Panc1 (cell line): ENCODE data around the gene GAB3. TPM values are rescaled to one million over a fixed set of nuclear protein-coding genes. Genes with fewer than 3 reads are reported as not detected.
"Not testable (repeated sequence)": the region's sequence is repeated elsewhere in the genome, so short reads cannot be mapped to it uniquely, and the experiment has no call there.

ENCODE experiments used
- ATAC-seq: fragments of 200-7000 bp; cut with Tn5 transposase; 2 replicates; pipeline ENCODE4 v1.9.1; 2020; ENCODE audit warnings: mild to moderate bottlenecking, moderate library complexity
- BruUV-seq: library from RNA; stranded (reverse); fragments of 400-500 nt; replicated peaks from 2 replicates; lab custom pipeline; 2021; lab: Mats Ljungman, UMichigan
- CTCF ChIA-PET: fragments of 300-600 bp; sonication (Branson Sonifier 250); formaldehyde crosslinking; loops from one replicate; lab custom pipeline; 2022; ENCODE audit warnings: antibody characterized with exemption; lab: Charles Lee
- POLR2A ChIA-PET: fragments of 300-600 bp; sonication (Branson Sonifier 250); formaldehyde crosslinking; loops from one replicate; lab custom pipeline; 2022; ENCODE audit warnings: antibody characterized with exemption; lab: Charles Lee
- DNase-seq: peaks from one replicate; pipeline ENCODE4 v3.0.0-alpha.2; 2010; ENCODE audit warnings: low read depth, low spot score
- H3K27ac ChIP-seq: 2 replicates; pipeline ENCODE4 v1.5.1; 2011; ENCODE audit warnings: mild to moderate bottlenecking, low read length, inconsistent platforms
- H3K27me3 ChIP-seq: fragments of 200-500 bp; sonication (Bioruptor generic); 2 replicates; pipeline ENCODE4 v1.6.0; 2014; ENCODE audit warnings: low read length, inconsistent platforms; ENCODE audit not compliant: control insufficient read depth, insufficient read depth
- H3K36me3 ChIP-seq: fragments of 200-500 bp; sonication (Bioruptor generic); 2 replicates; pipeline ENCODE4 v1.5.1; 2014; ENCODE audit warnings: inconsistent platforms, mild to moderate bottlenecking, low read length, moderate library complexity; ENCODE audit not compliant: control insufficient read depth, insufficient read depth
- H3K4me1 ChIP-seq: 2 replicates; pipeline ENCODE4 v1.5.1; 2011; ENCODE audit warnings: inconsistent platforms, mild to moderate bottlenecking, low read length, moderate library complexity; ENCODE audit not compliant: control insufficient read depth, insufficient read depth
- H3K4me3 ChIP-seq, 2 experiments: 2 replicates each; pipeline ENCODE4 v1.5.1; 2011 to 2012; ENCODE audit warnings: low read depth in 2 of 2, low read length in 2 of 2, mild to moderate bottlenecking in 2 of 2, inconsistent platforms in 1 of 2, moderate library complexity in 1 of 2
- H3K9me3 ChIP-seq: fragments of 200-500 bp; sonication (Bioruptor generic); 2 replicates; pipeline ENCODE4 v1.5.1; 2014; ENCODE audit warnings: low read depth, mild to moderate bottlenecking, inconsistent platforms, low read length, moderate library complexity; ENCODE audit not compliant: control insufficient read depth, insufficient read depth
- CTCF ChIP-seq: fragments of 450-650 bp; IDR thresholded peaks from 2 replicates; pipeline ENCODE4 v1.5.1; 2017; ENCODE audit warnings: mild to moderate bottlenecking
- POLR2AphosphoS5 ChIP-seq: IDR thresholded peaks from 2 replicates; pipeline ENCODE4 v1.6.1; 2012; ENCODE audit warnings: mild to moderate bottlenecking, low read depth, low read length, moderate library complexity
- REST ChIP-seq, 2 experiments: IDR thresholded peaks; 2 replicates each; pipeline ENCODE4 v1.6.1; 2011 to 2012; ENCODE audit warnings: low read depth in 2 of 2, control low read depth in 1 of 2, low read length in 1 of 2, mild to moderate bottlenecking in 1 of 2, moderate library complexity in 1 of 2; ENCODE audit not compliant: insufficient read depth in 1 of 2
- SIN3A ChIP-seq: IDR thresholded peaks from 2 replicates; pipeline ENCODE4 v1.6.1; 2012; ENCODE audit warnings: low read depth, mild to moderate bottlenecking, low read length, moderate library complexity, borderline replicate concordance; ENCODE audit not compliant: insufficient read depth
- TCF7L2 ChIP-seq: IDR thresholded peaks from 2 replicates; pipeline ENCODE4 v1.6.1; 2011; ENCODE audit warnings: mild to moderate bottlenecking, low read depth, low read length, inconsistent platforms
- in situ Hi-C: cut with HindIII; loops from 2 replicates; pipeline ENCODE4 v1.10.0; 2016; ENCODE audit warnings: low sequenced_read_pairs, low pct_unique_long_range_greater_than_20kb
- intact Hi-C: fragments of 100-400 bp; cut with micrococcal nuclease; formaldehyde crosslinking; loops from one replicate; pipeline ENCODE4 v1.10.0; 2022; ENCODE audit not compliant: unreplicated experiment
- total RNA-seq: library from RNA; stranded (reverse); gene quantifications from one replicate; pipeline ENCODE4 v1.2.1, GENCODE V29; 2021; ENCODE audit not compliant: unreplicated experiment

GAB3 gene
- total RNA-seq, 1 experiment from 2014 or later, result 8.2 TPM

DNA sequence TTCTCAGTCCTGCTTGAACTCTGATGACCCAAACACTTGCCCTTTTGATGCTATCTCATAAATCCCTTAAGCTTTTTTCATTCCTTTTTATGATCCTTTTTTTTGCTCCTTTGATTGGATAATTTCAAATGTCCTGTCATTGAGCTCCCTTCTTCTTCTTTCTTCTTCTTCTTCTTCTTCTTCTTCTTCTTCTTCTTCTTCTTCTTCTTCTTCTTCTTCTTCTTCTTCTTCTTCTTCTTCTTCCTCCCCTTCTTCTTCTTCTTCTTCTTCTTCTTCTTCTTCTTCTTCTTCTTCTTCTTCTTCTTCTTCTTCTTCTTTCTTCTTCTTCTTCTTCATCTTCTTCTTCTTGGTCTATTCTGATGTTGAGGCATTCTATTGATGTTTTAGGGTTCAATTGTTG lies 78.8 kb downstream of the GAB3 start:
- in situ Hi-C loops, result loop anchor here (25.0 kb wide), 1 partner anchor 165 kb away; the partner anchor contains the start of gene SMIM9
- CTCF ChIA-PET, result interaction anchor here (0.6 kb wide), 1 partner anchor 127 kb away, joined by 3 read pairs; no protein-coding TSS in a partner anchor
- ATAC-seq, intact Hi-C loops, H3K9me3 ChIP-seq, H3K27ac ChIP-seq, DNase-seq, H3K4me1 ChIP-seq, BruUV-seq, H3K36me3 ChIP-seq, POLR2A ChIA-PET, H3K27me3 ChIP-seq, H3K4me3 ChIP-seq: not testable (repeated sequence)

DNA sequence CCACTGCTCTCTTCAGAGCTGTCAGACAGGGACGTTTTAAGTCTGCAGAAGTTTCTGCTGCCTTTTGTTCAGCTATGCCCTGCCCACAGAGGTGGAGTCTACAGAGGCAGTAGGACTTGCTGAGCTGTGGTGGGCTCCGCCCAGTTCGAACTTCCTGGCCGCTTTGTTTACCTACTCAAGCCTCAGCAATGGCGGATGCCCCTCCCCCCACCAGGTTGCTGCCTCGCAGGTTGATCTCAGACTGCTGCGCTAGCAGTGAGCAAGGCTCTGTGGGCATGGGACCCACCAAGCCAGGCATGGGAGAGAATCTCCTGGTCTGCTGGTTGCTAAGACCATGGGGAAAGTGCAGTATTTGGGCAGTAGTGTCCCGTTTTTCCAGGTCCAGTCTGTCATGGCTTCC lies 80.0 kb downstream of the GAB3 start:
- H3K36me3 ChIP-seq, BruUV-seq, H3K4me3 ChIP-seq, intact Hi-C loops, DNase-seq, H3K9me3 ChIP-seq, ATAC-seq, H3K4me1 ChIP-seq, H3K27me3 ChIP-seq, POLR2A ChIA-PET, H3K27ac ChIP-seq: not testable (repeated sequence)
- in situ Hi-C loops, result loop anchor here (25.0 kb wide), 1 partner anchor 166 kb away; the partner anchor contains the start of gene SMIM9
- CTCF ChIA-PET, result interaction anchor here (0.6 kb wide), 1 partner anchor 152 kb away, joined by 4 read pairs; no protein-coding TSS in a partner anchor

- ChIA-PET CTCF (no interaction called here), POLR2A (no interaction called here)
- H3K4me3 ChIP-seq, result no peak overlapping the region
- no peak for ATAC-seq
- no peaks in the 10 kb centered on the region for H3K9me3 ChIP-seq
- in situ Hi-C loops (loop anchor here (25.0 kb wide), 1 partner anchor 175 kb away; the partner anchor contains the start of gene SMIM9), intact Hi-C loops (no loop called here)
- BruUV-seq, result no TSS peak
- TF ChIP-seq CTCF (no peak), POLR2AphosphoS5 (no peak), SIN3A (no peak), REST (IDR thresholded peaks at IDR 0.05; ENCODE audit: insufficient read depth in 1 of 2, low read depth in 2 of 2, low read length in 1 of 2) (no peak), TCF7L2 (no peak)
- no peaks in the 10 kb centered on the region for H3K27me3 ChIP-seq
- H3K4me1 ChIP-seq, result no peaks in the 10 kb centered on the region
- no peaks in the 10 kb centered on the region for H3K36me3 ChIP-seq
- DNase-seq, result no peak
- H3K27ac ChIP-seq, result no peak overlapping the region
Measured at GRCh38 chrX:154661899-154662298, 89.0 kb downstream of the GAB3 start.
